Activated CD4-positive, alpha-beta memory T cell treated with anti-CD3 and anti-CD28 coated beads, Interleukin-2, amount 10 ng/mL, durations not matched to agents 7 days and 5 days (primary cell): ENCODE measurements around the gene RBL1. TPM values are rescaled to one million over a fixed set of nuclear protein-coding genes. Genes with fewer than 3 reads are reported as not detected.
"Not testable (repeated sequence)": the region's sequence is repeated elsewhere in the genome, so short reads cannot be mapped to it uniquely, and the experiment has no call there.

Source experiments
- CTCF ChIA-PET: fragments of 350-600 bp; sonication (Branson Sonifier 250); formaldehyde crosslinking; loops from one replicate; lab custom pipeline; 2021; ENCODE audit warnings: antibody characterized with exemption, inconsistent platforms; lab: Charles Lee
- POLR2A ChIA-PET: fragments of 350-600 bp; sonication (Branson Sonifier 250); formaldehyde crosslinking; loops from one replicate; lab custom pipeline; 2021; ENCODE audit warnings: antibody characterized with exemption; lab: Charles Lee
- DNase-seq: peaks from one replicate; pipeline ENCODE4 v3.0.0-alpha.2; 2020
- H3K27ac Mint-ChIP-seq: one replicate; pipeline ENCODE4 v1.8.0; 2021; ENCODE audit warnings: mild to moderate bottlenecking, mixed read lengths
- H3K27me3 Mint-ChIP-seq: one replicate; pipeline ENCODE4 v1.8.0; 2021; ENCODE audit warnings: mixed read lengths
- H3K36me3 Mint-ChIP-seq: one replicate; pipeline ENCODE4 v1.8.0; 2021; ENCODE audit warnings: low read depth, mixed read lengths
- H3K4me1 Mint-ChIP-seq: one replicate; pipeline ENCODE4 v1.8.0; 2021; ENCODE audit warnings: mixed read lengths
- H3K4me3 Mint-ChIP-seq: one replicate; pipeline ENCODE4 v1.8.0; 2021; ENCODE audit warnings: mild to moderate bottlenecking, mixed read lengths
- H3K9me3 Mint-ChIP-seq: one replicate; pipeline ENCODE4 v1.8.0; 2021; ENCODE audit warnings: mixed read lengths
- total RNA-seq, 2 experiments: library from RNA; stranded (reverse); gene quantifications; one replicate each; pipeline ENCODE4 v1.2.3, GENCODE V29; 2021

The RBL1 gene
- total RNA-seq, 2 experiments from 2014 or later, result 45.2 to 45.6 TPM

- Mint-ChIP-seq H3K4me1 (peaks cover 40% of the 10 kb centered on the region), H3K4me3 (no peak overlapping the region), H3K36me3 (no peaks in the 10 kb centered on the region), H3K27me3 (no peaks in the 10 kb centered on the region), H3K9me3 (no peaks in the 10 kb centered on the region), H3K27ac (peak overlapping the region; percentile 88)
- POLR2A ChIA-PET, result interaction anchor here (1.0 to 2.7 kb wide), 12 partner anchors 13 to 121 kb away, joined by 3 to 13 read pairs (median 5); partner anchors contain the start of genes RBL1 and SAMHD1
- no peak for DNase-seq
- CTCF ChIA-PET, result interaction anchor here (0.7 to 1.7 kb wide), 6 partner anchors 11 to 40 kb away, joined by 3 to 7 read pairs (median 4); no protein-coding TSS in a partner anchor
These were observed 121.1 kb downstream of the RBL1 start for GRCh38 chr20:36974660-36975059.

DNA sequence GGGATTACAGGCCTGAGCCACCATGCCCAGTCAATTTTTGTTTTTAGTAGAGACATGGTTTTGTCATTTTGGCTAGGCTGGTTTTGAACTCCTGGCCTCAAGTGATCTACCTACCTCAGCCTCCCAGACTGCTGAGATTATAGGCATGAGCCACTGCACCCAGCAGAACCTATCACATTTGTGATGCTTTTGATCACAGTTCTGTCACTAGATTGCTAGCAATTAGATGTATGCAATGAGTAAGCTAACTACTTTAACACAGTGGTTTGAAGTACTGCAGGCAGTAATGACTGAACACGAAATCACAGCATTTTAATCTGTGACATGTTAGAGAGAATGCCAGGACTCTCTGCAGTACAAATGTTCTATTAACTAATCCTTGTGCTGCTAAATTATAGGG lies 124.7 kb downstream of the RBL1 start:
- H3K27me3 Mint-ChIP-seq, result no peaks in the 10 kb centered on the region
- no peak overlapping the region for H3K4me3 Mint-ChIP-seq
- no peaks in the 10 kb centered on the region for H3K36me3 Mint-ChIP-seq
- ChIA-PET POLR2A (no interaction called here), CTCF (no interaction called here)
- H3K27ac Mint-ChIP-seq, result peak overlapping the region; percentile 44
- H3K4me1 Mint-ChIP-seq, result peaks cover 59% of the 10 kb centered on the region
- no peak for DNase-seq
- H3K9me3 Mint-ChIP-seq, result no peaks in the 10 kb centered on the region

GRCh38 chr20:36969478-36970186 lies 126.2 kb downstream of the RBL1 start:
- CTCF ChIA-PET, result interaction anchor here (0.5 to 1.2 kb wide), 2 partner anchors 42 to 133 kb away, joined by 3 read pairs; no protein-coding TSS in a partner anchor
- Mint-ChIP-seq H3K36me3 (no peaks in the 10 kb centered on the region), H3K4me3 (peak overlapping the region; percentile 42), H3K27ac (peak overlapping the region; percentile 71), H3K9me3 (no peaks in the 10 kb centered on the region), H3K4me1 (peaks cover 50% of the 10 kb centered on the region), H3K27me3 (no peaks in the 10 kb centered on the region)
- peak; percentile 47 for DNase-seq
- POLR2A ChIA-PET, result interaction anchor here (0.5 to 2.0 kb wide), 5 partner anchors 11 to 38 kb away, joined by 3 to 7 read pairs (median 4); partner anchors contain the start of gene SAMHD1

- peak overlapping the region; percentile 71 for H3K27ac Mint-ChIP-seq
- no peaks in the 10 kb centered on the region for H3K36me3 Mint-ChIP-seq
- H3K4me3 Mint-ChIP-seq, result peak overlapping the region; percentile 42
- no peaks in the 10 kb centered on the region for H3K27me3 Mint-ChIP-seq
- no peaks in the 10 kb centered on the region for H3K9me3 Mint-ChIP-seq
- POLR2A ChIA-PET, result interaction anchor here (0.9 to 2.0 kb wide), 3 partner anchors 14 to 21 kb away, joined by 4 to 7 read pairs (median 6); partner anchors contain the start of gene SAMHD1
- CTCF ChIA-PET, result interaction anchor here (0.5 to 1.2 kb wide), 3 partner anchors 12 to 133 kb away, joined by 3 to 4 read pairs (median 3); no protein-coding TSS in a partner anchor
- H3K4me1 Mint-ChIP-seq, result peaks cover 49% of the 10 kb centered on the region
- no peak for DNase-seq
These were observed 126.7 kb downstream of the RBL1 start for GRCh38 chr20:36969051-36969450.

DNA sequence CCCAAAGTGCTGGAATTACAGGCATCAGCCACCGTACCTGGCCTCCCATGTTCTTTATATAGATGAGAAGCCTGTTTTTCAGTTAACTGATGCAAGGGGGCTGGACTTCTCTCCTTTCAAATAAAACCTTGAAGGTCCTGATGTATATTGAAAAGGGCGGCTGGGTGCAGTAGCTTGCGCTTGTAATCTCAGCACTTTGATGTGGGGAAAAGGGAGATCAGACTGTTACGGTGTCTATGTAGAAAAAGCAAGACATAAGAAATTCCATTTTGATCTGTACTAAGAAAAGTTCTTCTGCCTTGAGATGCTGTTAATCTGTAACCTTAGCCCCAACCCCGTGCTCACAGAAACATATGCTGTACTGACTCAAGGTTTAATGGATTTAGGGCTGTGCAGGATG lies 128.2 kb downstream of the RBL1 start:
- no peak for DNase-seq
- peaks cover 45% of the 10 kb centered on the region for H3K4me1 Mint-ChIP-seq
- H3K9me3 Mint-ChIP-seq, result peaks cover 4% of the 10 kb centered on the region
- no peak overlapping the region for H3K27ac Mint-ChIP-seq
- ChIA-PET POLR2A (no interaction called here), CTCF (interaction anchor here (1.1 to 1.4 kb wide), 2 partner anchors 12 to 41 kb away, joined by 3 to 4 read pairs; no protein-coding TSS in a partner anchor)
- no peak overlapping the region for H3K4me3 Mint-ChIP-seq
- H3K36me3 Mint-ChIP-seq, result peaks cover 3% of the 10 kb centered on the region
- no peaks in the 10 kb centered on the region for H3K27me3 Mint-ChIP-seq

DNA sequence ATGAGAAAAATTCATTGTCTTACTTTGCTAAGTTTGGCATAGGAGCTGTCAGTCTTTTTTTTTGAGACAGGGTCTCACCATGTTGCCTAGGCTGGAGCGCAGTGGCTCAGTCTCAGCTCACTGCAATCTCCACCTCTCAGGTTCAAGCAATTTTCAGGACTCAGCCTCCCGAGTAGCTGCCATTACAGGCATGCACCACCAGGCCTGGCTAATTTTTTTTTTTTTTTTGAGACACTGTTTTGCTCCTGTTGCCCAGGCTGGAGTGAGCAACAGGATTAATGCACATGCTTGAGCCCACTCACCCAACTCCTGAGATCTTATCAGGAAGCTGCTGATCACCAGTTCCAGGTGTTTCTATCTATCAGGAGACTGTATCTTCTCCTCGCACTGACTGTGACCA lies 128.8 kb downstream of the RBL1 start:
- H3K36me3 Mint-ChIP-seq, H3K27ac Mint-ChIP-seq, DNase-seq, H3K4me3 Mint-ChIP-seq, H3K27me3 Mint-ChIP-seq, H3K9me3 Mint-ChIP-seq, POLR2A ChIA-PET: not testable (repeated sequence)
- peaks cover 43% of the 10 kb centered on the region for H3K4me1 Mint-ChIP-seq
- CTCF ChIA-PET, result interaction anchor here (0.7 to 1.4 kb wide), 3 partner anchors 11 to 196 kb away, joined by 3 to 4 read pairs (median 3); no protein-coding TSS in a partner anchor

DNA sequence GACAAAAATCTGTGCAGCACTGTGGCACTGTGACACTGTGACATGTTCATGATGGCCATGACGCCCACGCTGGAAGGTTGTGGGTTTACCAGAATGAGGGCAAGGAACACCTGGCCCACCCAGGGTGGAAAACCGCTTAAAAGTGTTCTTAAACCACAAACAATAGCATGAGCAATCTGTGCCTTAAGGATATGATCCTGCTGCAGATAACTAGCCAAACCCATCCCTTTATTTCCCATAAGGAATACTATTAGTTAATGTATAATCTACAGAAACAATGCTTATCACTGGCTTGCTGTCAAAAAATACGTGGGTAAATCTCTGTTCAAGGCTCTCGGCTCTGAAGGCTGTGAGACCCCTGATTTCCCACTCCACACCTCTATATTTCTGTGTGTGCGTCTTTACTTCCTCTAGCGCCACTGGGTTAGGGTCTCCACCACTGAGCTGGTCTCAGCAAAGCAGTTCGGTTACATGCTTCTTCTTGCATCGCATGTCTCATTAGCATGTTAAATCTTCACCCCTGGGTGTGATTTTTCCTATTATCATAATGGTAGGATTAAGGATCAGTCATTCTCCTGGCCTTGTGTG lies 133.3 kb downstream of the RBL1 start:
- H3K36me3 Mint-ChIP-seq, H3K4me1 Mint-ChIP-seq, H3K4me3 Mint-ChIP-seq, H3K27me3 Mint-ChIP-seq, CTCF ChIA-PET, DNase-seq, POLR2A ChIA-PET, H3K9me3 Mint-ChIP-seq, H3K27ac Mint-ChIP-seq: not testable (repeated sequence)

GRCh38 chr20:36959242-36959641 lies 136.6 kb downstream of the RBL1 start:
- Mint-ChIP-seq H3K36me3 (peaks cover 10% of the 10 kb centered on the region), H3K4me1 (peaks cover 12% of the 10 kb centered on the region), H3K27ac (no peak overlapping the region), H3K9me3 (peaks cover 8% of the 10 kb centered on the region), H3K27me3 (no peaks in the 10 kb centered on the region), H3K4me3 (no peak overlapping the region)
- ChIA-PET POLR2A (interaction anchor here (1.2 kb wide), 1 partner anchor 11 kb away, joined by 3 read pairs; no protein-coding TSS in a partner anchor), CTCF (interaction anchor here (2.0 kb wide), 1 partner anchor 15 kb away, joined by 7 read pairs; no protein-coding TSS in a partner anchor)
- no peak for DNase-seq

- no peak overlapping the region for H3K27ac Mint-ChIP-seq
- no peak overlapping the region for H3K4me3 Mint-ChIP-seq
- POLR2A ChIA-PET, result interaction anchor here (1.2 kb wide), 1 partner anchor 12 kb away, joined by 3 read pairs; no protein-coding TSS in a partner anchor
- H3K27me3 Mint-ChIP-seq, result no peaks in the 10 kb centered on the region
- peaks cover 13% of the 10 kb centered on the region for H3K4me1 Mint-ChIP-seq
- peaks cover 10% of the 10 kb centered on the region for H3K36me3 Mint-ChIP-seq
- no peak for DNase-seq
- CTCF ChIA-PET, result interaction anchor here (2.0 kb wide), 1 partner anchor 17 kb away, joined by 7 read pairs; no protein-coding TSS in a partner anchor
- H3K9me3 Mint-ChIP-seq, result peaks cover 8% of the 10 kb centered on the region
These were observed 137.7 kb downstream of the RBL1 start for GRCh38 chr20:36957875-36958667.

GRCh38 chr20:36956674-36957073 lies 139.1 kb downstream of the RBL1 start:
- ChIA-PET CTCF (interaction anchor here (1.7 kb wide), 1 partner anchor 10 kb away, joined by 4 read pairs; no protein-coding TSS in a partner anchor), POLR2A (interaction anchor here (2.0 kb wide), 1 partner anchor 19 kb away, joined by 8 read pairs; no protein-coding TSS in a partner anchor)
- no peak for DNase-seq
- H3K27me3 Mint-ChIP-seq, result no peaks in the 10 kb centered on the region
- peaks cover 20% of the 10 kb centered on the region for H3K4me1 Mint-ChIP-seq
- no peak overlapping the region for H3K4me3 Mint-ChIP-seq
- H3K27ac Mint-ChIP-seq, result no peak overlapping the region
- H3K36me3 Mint-ChIP-seq, result peaks cover under 1% of the 10 kb centered on the region
- H3K9me3 Mint-ChIP-seq, result no peaks in the 10 kb centered on the region

DNA sequence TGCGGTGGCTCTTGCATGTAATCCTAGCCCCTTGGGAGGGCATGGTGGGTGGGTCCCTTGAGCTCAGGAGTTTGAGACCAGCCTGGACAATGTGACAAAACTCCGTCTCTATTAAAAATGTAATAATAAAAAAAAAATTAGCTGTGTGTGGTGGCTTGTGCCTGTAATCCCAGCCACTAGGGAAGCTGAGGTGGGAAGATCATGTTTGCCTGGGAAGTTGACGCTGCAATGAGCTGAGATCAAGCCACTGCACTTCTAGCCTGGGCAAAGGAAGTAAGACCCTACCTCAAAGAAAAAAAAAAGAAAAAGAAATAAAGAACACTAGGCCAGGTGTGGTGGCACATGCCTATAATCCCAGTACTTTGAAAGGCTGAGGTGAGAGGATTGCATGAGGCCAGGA lies 139.8 kb downstream of the RBL1 start:
- peaks cover 22% of the 10 kb centered on the region for H3K4me1 Mint-ChIP-seq
- H3K27ac Mint-ChIP-seq, result no peak overlapping the region
- ChIA-PET POLR2A (interaction anchor here (0.8 to 2.0 kb wide), 4 partner anchors 9 to 87 kb away, joined by 3 to 8 read pairs (median 4); no protein-coding TSS in a partner anchor), CTCF (interaction anchor here (1.7 kb wide), 1 partner anchor 11 kb away, joined by 4 read pairs; no protein-coding TSS in a partner anchor)
- no peak overlapping the region for H3K4me3 Mint-ChIP-seq
- no peaks in the 10 kb centered on the region for H3K9me3 Mint-ChIP-seq
- H3K36me3 Mint-ChIP-seq, result peaks cover 2% of the 10 kb centered on the region
- H3K27me3 Mint-ChIP-seq, result no peaks in the 10 kb centered on the region
- DNase-seq, result no peak
